ENCODE results near the gene TNFRSF19.

The TNFRSF19 gene

GRCh38 chr13:23632048-23632582 lies 61.9 kb downstream of the TNFRSF19 start:
- Histone ChIP-seq H3K4me1 (ENCODE audit: control insufficient read depth, insufficient read depth, low read length) (peaks cover 22% of the 10 kb centered on the region), H3K4me3 (ENCODE audit: low read depth, low read length) (no peak overlapping the region), H3K9me3 (ENCODE audit: control insufficient read depth, insufficient read depth, low read length) (no peaks in the 10 kb centered on the region), H3K27me3 (ENCODE audit: control insufficient read depth, insufficient read depth, low read length) (no peaks in the 10 kb centered on the region), H3K36me3 (ENCODE audit: control insufficient read depth, insufficient read depth, low read length) (no peaks in the 10 kb centered on the region), H3K9ac (ENCODE audit: low read depth, low read length) (no peak overlapping the region)

GRCh38 chr13:23632741-23633140 lies 62.5 kb downstream of the TNFRSF19 start:
- no peaks in the 10 kb centered on the region for H3K27me3 ChIP-seq (ENCODE audit: control insufficient read depth, insufficient read depth, low read length)
- no peaks in the 10 kb centered on the region for H3K9me3 ChIP-seq (ENCODE audit: control insufficient read depth, insufficient read depth, low read length)
- no peaks in the 10 kb centered on the region for H3K36me3 ChIP-seq (ENCODE audit: control insufficient read depth, insufficient read depth, low read length)
- no peak overlapping the region for H3K4me3 ChIP-seq (ENCODE audit: low read depth, low read length)
- peaks cover 22% of the 10 kb centered on the region for H3K4me1 ChIP-seq (ENCODE audit: control insufficient read depth, insufficient read depth, low read length)
- no peak overlapping the region for H3K9ac ChIP-seq (ENCODE audit: low read depth, low read length)

- no peak overlapping the region for H3K4me3 ChIP-seq (ENCODE audit: low read depth, low read length)
- H3K9ac ChIP-seq (ENCODE audit: low read depth, low read length) = no peak overlapping the region
- H3K27me3 ChIP-seq (ENCODE audit: control insufficient read depth, insufficient read depth, low read length) = no peaks in the 10 kb centered on the region
- H3K9me3 ChIP-seq (ENCODE audit: control insufficient read depth, insufficient read depth, low read length) = no peaks in the 10 kb centered on the region
- H3K4me1 ChIP-seq (ENCODE audit: control insufficient read depth, insufficient read depth, low read length) = peaks cover 28% of the 10 kb centered on the region
- H3K36me3 ChIP-seq (ENCODE audit: control insufficient read depth, insufficient read depth, low read length) = no peaks in the 10 kb centered on the region
These were observed 64.7 kb downstream of the TNFRSF19 start for GRCh38 chr13:23634897-23635296.

GRCh38 chr13:23636360-23636759 lies 66.1 kb downstream of the TNFRSF19 start:
- no peaks in the 10 kb centered on the region for H3K9me3 ChIP-seq (ENCODE audit: control insufficient read depth, insufficient read depth, low read length)
- H3K4me3 ChIP-seq (ENCODE audit: low read depth, low read length) = no peak overlapping the region
- no peaks in the 10 kb centered on the region for H3K27me3 ChIP-seq (ENCODE audit: control insufficient read depth, insufficient read depth, low read length)
- H3K4me1 ChIP-seq (ENCODE audit: control insufficient read depth, insufficient read depth, low read length) = peaks cover 24% of the 10 kb centered on the region
- H3K36me3 ChIP-seq (ENCODE audit: control insufficient read depth, insufficient read depth, low read length) = no peaks in the 10 kb centered on the region
- H3K9ac ChIP-seq (ENCODE audit: low read depth, low read length) = no peak overlapping the region

DNA sequence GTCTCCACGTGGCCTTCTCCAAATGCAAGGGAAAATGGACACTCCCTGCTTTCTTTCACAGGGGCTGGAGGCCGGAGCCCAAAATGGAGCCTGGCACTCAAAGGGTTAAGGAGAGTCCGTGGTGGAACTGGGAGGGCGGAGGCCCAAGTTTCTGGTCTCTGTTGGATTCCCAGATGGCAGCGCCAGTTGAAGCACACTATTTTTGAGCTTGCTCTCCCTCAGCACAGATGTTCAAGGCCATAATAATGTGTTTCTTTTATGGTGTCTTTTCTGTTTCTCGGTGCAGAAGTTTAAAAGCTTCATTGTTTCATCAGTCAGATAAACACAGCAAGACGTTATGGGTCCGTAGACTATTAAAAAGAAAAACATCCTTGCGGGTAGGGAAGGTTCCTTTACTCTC lies 67.6 kb downstream of the TNFRSF19 start:
- H3K36me3 ChIP-seq (ENCODE audit: control insufficient read depth, insufficient read depth, low read length) = no peaks in the 10 kb centered on the region
- no peak overlapping the region for H3K9ac ChIP-seq (ENCODE audit: low read depth, low read length)
- no peak overlapping the region for H3K4me3 ChIP-seq (ENCODE audit: low read depth, low read length)
- peaks cover 13% of the 10 kb centered on the region for H3K4me1 ChIP-seq (ENCODE audit: control insufficient read depth, insufficient read depth, low read length)
- no peaks in the 10 kb centered on the region for H3K27me3 ChIP-seq (ENCODE audit: control insufficient read depth, insufficient read depth, low read length)
- H3K9me3 ChIP-seq (ENCODE audit: control insufficient read depth, insufficient read depth, low read length) = no peaks in the 10 kb centered on the region

DNA sequence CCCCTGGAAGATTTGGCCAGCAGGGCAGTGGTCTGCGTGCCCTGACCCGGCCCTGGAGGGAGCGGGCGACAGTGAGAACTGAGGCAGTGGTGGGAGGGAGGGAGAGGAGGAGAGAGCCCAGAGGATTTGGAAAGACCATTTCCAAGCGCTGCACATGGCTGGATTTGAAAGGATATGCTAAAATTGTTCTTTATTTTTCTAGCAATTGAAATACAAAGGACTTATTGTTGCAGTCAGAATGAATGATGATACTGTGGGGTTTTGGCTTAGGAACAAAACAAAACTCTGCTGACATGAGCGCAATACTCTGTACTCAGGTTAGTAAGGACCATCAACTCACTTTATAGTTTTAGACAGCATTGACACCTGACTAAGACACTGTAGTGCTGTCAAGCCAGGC lies 69.5 kb downstream of the TNFRSF19 start:
- peaks cover 10% of the 10 kb centered on the region for H3K4me1 ChIP-seq (ENCODE audit: control insufficient read depth, insufficient read depth, low read length)
- H3K9me3 ChIP-seq (ENCODE audit: control insufficient read depth, insufficient read depth, low read length) = no peaks in the 10 kb centered on the region
- H3K36me3 ChIP-seq (ENCODE audit: control insufficient read depth, insufficient read depth, low read length) = no peaks in the 10 kb centered on the region
- no peak overlapping the region for H3K9ac ChIP-seq (ENCODE audit: low read depth, low read length)
- H3K4me3 ChIP-seq (ENCODE audit: low read depth, low read length) = no peak overlapping the region
- no peaks in the 10 kb centered on the region for H3K27me3 ChIP-seq (ENCODE audit: control insufficient read depth, insufficient read depth, low read length)

- no peak overlapping the region for H3K4me3 ChIP-seq (ENCODE audit: low read depth, low read length)
- H3K27me3 ChIP-seq (ENCODE audit: control insufficient read depth, insufficient read depth, low read length) = no peaks in the 10 kb centered on the region
- no peaks in the 10 kb centered on the region for H3K36me3 ChIP-seq (ENCODE audit: control insufficient read depth, insufficient read depth, low read length)
- H3K4me1 ChIP-seq (ENCODE audit: control insufficient read depth, insufficient read depth, low read length) = peaks cover 8% of the 10 kb centered on the region
- H3K9ac ChIP-seq (ENCODE audit: low read depth, low read length) = no peak overlapping the region
- no peaks in the 10 kb centered on the region for H3K9me3 ChIP-seq (ENCODE audit: control insufficient read depth, insufficient read depth, low read length)
These were observed 71.9 kb downstream of the TNFRSF19 start for GRCh38 chr13:23642110-23642509.

GRCh38 chr13:23643338-23644125 lies 73.3 kb downstream of the TNFRSF19 start:
- peaks cover 4% of the 10 kb centered on the region for H3K4me1 ChIP-seq (ENCODE audit: control insufficient read depth, insufficient read depth, low read length)
- H3K4me3 ChIP-seq (ENCODE audit: low read depth, low read length) = no peak overlapping the region

GRCh38 chr13:23644126-23644419 lies 73.9 kb downstream of the TNFRSF19 start:
- Histone ChIP-seq H3K9me3 (ENCODE audit: control insufficient read depth, insufficient read depth, low read length) (no peaks in the 10 kb centered on the region), H3K9ac (ENCODE audit: low read depth, low read length) (no peak overlapping the region), H3K36me3 (ENCODE audit: control insufficient read depth, insufficient read depth, low read length) (no peaks in the 10 kb centered on the region), H3K4me3 (ENCODE audit: low read depth, low read length) (no peak overlapping the region), H3K4me1 (ENCODE audit: control insufficient read depth, insufficient read depth, low read length) (peaks cover 4% of the 10 kb centered on the region), H3K27me3 (ENCODE audit: control insufficient read depth, insufficient read depth, low read length) (no peaks in the 10 kb centered on the region)

More at GRCh38 chr13:23643338-23644125, 73.3 kb downstream of the TNFRSF19 start:
- Histone ChIP-seq H3K9me3 (ENCODE audit: control insufficient read depth, insufficient read depth, low read length) (no peaks in the 10 kb centered on the region), H3K36me3 (ENCODE audit: control insufficient read depth, insufficient read depth, low read length) (no peaks in the 10 kb centered on the region), H3K27me3 (ENCODE audit: control insufficient read depth, insufficient read depth, low read length) (no peaks in the 10 kb centered on the region), H3K9ac (ENCODE audit: low read depth, low read length) (no peak overlapping the region)

DNA sequence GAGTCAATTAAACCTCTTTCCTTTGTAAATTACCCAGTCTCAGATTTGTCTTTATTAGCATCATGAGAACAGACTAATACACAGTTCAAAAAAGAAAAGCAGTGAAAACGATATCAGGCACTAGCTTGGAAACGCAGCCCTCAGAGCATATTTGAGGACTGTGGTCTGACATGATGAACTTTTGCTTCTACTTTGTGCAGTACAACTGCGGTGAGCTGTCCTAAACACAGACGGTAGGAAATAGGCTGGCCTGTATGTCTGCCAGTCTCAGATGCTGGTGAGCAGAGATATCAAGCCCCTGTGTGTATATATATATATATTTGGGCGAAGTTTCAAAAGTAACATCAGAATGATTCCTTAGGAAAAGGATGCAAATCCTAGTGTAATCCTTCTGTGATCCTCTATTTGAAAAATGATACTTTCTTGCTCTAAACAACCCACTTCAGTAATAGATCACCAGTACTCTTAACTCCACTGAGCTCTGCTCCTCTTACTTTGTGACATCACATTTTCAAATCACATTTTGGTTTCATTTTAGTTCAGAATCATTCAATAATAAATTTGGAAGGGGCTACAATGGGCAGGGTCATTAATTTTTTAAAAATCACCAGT lies 74.4 kb downstream of the TNFRSF19 start:
- Histone ChIP-seq H3K4me1 (ENCODE audit: control insufficient read depth, insufficient read depth, low read length) (peaks cover 4% of the 10 kb centered on the region), H3K4me3 (ENCODE audit: low read depth, low read length) (no peak overlapping the region), H3K36me3 (ENCODE audit: control insufficient read depth, insufficient read depth, low read length) (no peaks in the 10 kb centered on the region), H3K9ac (ENCODE audit: low read depth, low read length) (no peak overlapping the region), H3K9me3 (ENCODE audit: control insufficient read depth, insufficient read depth, low read length) (no peaks in the 10 kb centered on the region), H3K27me3 (ENCODE audit: control insufficient read depth, insufficient read depth, low read length) (no peaks in the 10 kb centered on the region)

GRCh38 chr13:23645851-23646250 lies 75.6 kb downstream of the TNFRSF19 start:
- Histone ChIP-seq H3K9ac (ENCODE audit: low read depth, low read length) (no peak overlapping the region), H3K4me3 (ENCODE audit: low read depth, low read length) (no peak overlapping the region), H3K36me3 (ENCODE audit: control insufficient read depth, insufficient read depth, low read length) (no peaks in the 10 kb centered on the region)

DNA sequence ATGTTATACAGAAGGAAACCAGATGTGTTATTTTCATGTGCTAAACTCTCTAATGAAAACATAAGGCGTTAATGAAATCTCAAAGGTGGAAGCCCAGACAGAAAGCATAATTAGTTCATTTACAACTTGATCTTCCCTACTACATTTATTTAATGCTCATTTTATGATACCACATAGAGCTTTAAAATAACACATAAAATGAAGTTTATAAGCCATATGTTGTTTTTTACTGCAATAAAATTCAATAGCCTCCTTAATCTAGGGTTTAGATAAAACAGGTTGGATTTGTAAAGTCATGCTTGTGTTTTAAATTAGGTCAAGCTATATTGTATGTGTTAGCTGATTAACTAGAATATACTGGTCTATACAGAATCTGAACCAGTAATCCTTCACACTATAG lies 81.2 kb downstream of the TNFRSF19 start:
- Histone ChIP-seq H3K9ac (ENCODE audit: low read depth, low read length) (no peak overlapping the region), H3K36me3 (ENCODE audit: control insufficient read depth, insufficient read depth, low read length) (no peaks in the 10 kb centered on the region), H3K4me1 (ENCODE audit: control insufficient read depth, insufficient read depth, low read length) (no peaks in the 10 kb centered on the region), H3K4me3 (ENCODE audit: low read depth, low read length) (no peak overlapping the region), H3K27me3 (ENCODE audit: control insufficient read depth, insufficient read depth, low read length) (no peaks in the 10 kb centered on the region), H3K9me3 (ENCODE audit: control insufficient read depth, insufficient read depth, low read length) (no peaks in the 10 kb centered on the region)

More at GRCh38 chr13:23645851-23646250, 75.6 kb downstream of the TNFRSF19 start:
- Histone ChIP-seq H3K9me3 (ENCODE audit: control insufficient read depth, insufficient read depth, low read length) (no peaks in the 10 kb centered on the region), H3K4me1 (ENCODE audit: control insufficient read depth, insufficient read depth, low read length) (no peaks in the 10 kb centered on the region), H3K27me3 (ENCODE audit: control insufficient read depth, insufficient read depth, low read length) (no peaks in the 10 kb centered on the region)

Data from iPS-15b (cell line).